Measurements from ENCODE around the gene CACNA2D2.

- TF ChIP-seq CTCF (IDR thresholded peaks at IDR 0.05) (no peak), POLR2AphosphoS5 (IDR thresholded peaks at IDR 0.05; ENCODE audit: insufficient read depth in 1 of 2, low read depth in 1 of 2) (no peak)
Measured at GRCh38 chr3:50336452-50337174, 166.8 kb downstream of the CACNA2D2 start.
